ENCODE measurements around the gene ERC2. TPM values are rescaled to one million over a fixed set of nuclear protein-coding genes. Genes with fewer than 3 reads are reported as not detected.

The ERC2 gene
- total and polyA plus RNA-seq, 2 donors (not counting 3 experiments of a cell fraction or from before 2014, with no cell fraction given) = 5.6 to 15.5 TPM

DNA sequence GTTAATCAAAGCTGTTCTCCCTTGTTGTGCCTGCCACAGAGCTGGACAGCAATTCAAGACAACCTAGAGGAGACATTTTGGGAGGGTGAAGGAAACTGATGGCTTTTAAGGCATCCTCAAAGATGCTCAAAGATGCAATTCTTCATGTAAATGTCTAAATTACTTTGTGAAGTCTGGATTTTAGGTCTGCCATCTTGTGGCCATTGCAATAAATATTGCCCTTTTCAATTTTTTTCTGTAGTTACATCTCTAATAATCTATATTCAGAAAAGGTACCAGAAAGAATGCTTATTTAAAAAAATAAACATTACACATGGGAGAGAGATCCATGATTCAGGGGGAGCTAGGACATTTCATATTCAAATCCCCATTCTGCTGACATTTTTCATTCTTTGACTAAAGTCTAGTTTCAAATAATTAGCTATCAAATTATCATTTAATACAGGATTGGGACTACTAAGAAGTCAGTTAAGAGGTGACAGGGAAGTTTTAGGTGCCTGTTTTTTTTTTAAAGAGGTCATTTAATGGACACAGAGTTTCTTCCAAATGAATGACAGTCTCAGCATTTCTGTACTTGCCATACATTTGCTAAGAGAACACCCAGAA, 721.4 kb downstream of the ERC2 start:
- Histone ChIP-seq H3K4me3 (replicated peaks in 1 of 3; ENCODE audit: insufficient read depth in 1 of 3, low read depth in 1 of 3, low read length in 3 of 3) (no peak overlapping the region), H3K36me3 (ENCODE audit: control insufficient read depth in 2 of 2, extremely low read depth in 1 of 2, insufficient read depth in 2 of 2, low read length in 2 of 2) (no peaks in the 10 kb centered on the region), H3K9me1 (replicated peaks; ENCODE audit: control insufficient read depth, extremely low read depth, insufficient read depth, low read length) (no peaks in the 10 kb centered on the region), H3K4me1 (ENCODE audit: control insufficient read depth, extremely low read depth, insufficient read depth, low read length) (no peaks in the 10 kb centered on the region), H2AFZ (ENCODE audit: low read depth, low read length) (no peak overlapping the region), H3K27me3 (ENCODE audit: control insufficient read depth in 2 of 2, insufficient read depth in 2 of 2, low read length in 2 of 2) (no peaks in the 10 kb centered on the region), H3K9me3 (replicated peaks; ENCODE audit: control insufficient read depth, insufficient read depth, low read length) (no peaks in the 10 kb centered on the region), H4K20me1 (replicated peaks; ENCODE audit: control insufficient read depth, extremely low read depth, insufficient read depth, low read length) (no peaks in the 10 kb centered on the region), H3K9ac (replicated peaks; ENCODE audit: extremely low read depth, insufficient read depth, low read length) (no peak overlapping the region), H3K79me2 (ENCODE audit: control insufficient read depth, insufficient read depth, low read length) (no peaks in the 10 kb centered on the region), H3K4me2 (ENCODE audit: insufficient read depth, low read length) (no peak overlapping the region), H3K27ac (ENCODE audit: insufficient read depth, low read depth, low read length) (no peak overlapping the region)
- dilution Hi-C loops (cut with MboI; ENCODE audit: extremely low pct_ligation_motif_present, low sequenced_read_pairs) (no loop called here), intact Hi-C loops (cut with micrococcal nuclease) (loop anchor here (1.0 to 2.0 kb wide), 2 partner anchors 262 to 504 kb away; no protein-coding TSS in a partner anchor)
- ChIA-PET CTCF (interaction anchor here (0.6 to 2.5 kb wide), 10 partner anchors 9 to 1808 kb away, joined by 3 to 15 read pairs (median 6); no protein-coding TSS in a partner anchor), POLR2A (no interaction called here)
- DNase-seq (ENCODE audit: low read depth, low spot score) (peak; percentile 6), FAIRE-seq (no peak)
- TF ChIP-seq JUN (IDR thresholded peaks at IDR 0.05; ENCODE audit: borderline replicate concordance, insufficient read depth, insufficient read length, low read depth) (no peak), CTCF (IDR thresholded peaks at IDR 0.05; ENCODE audit: extremely low read depth in 1 of 2, insufficient read depth in 1 of 2, low read depth in 1 of 2, low read length in 2 of 2) (peak in 1 of 2 donors; percentile 4)
- BruUV-seq (replicated peaks) = no TSS peak

DNA sequence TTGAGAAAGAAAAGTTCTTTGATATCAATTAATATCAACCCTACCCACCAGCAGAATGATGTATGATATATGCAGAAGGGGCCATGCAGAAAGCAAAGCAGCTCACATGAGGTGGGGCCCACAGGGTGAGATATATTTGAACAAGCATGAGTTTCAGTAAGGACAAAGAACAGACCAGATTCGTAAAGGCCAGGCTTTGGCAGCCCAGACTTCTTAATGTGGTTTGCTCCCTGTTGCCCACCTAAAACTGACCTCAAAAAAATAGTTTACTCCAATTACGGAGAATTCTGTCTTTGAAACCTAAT, 725.5 kb downstream of the ERC2 start:
- Histone ChIP-seq H3K4me1 (ENCODE audit: control insufficient read depth, extremely low read depth, insufficient read depth, low read length) (no peaks in the 10 kb centered on the region), H4K20me1 (replicated peaks; ENCODE audit: control insufficient read depth, extremely low read depth, insufficient read depth, low read length) (no peaks in the 10 kb centered on the region), H3K4me2 (ENCODE audit: insufficient read depth, low read length) (no peak overlapping the region), H3K27ac (ENCODE audit: insufficient read depth, low read depth, low read length) (no peak overlapping the region), H3K9me3 (replicated peaks; ENCODE audit: control insufficient read depth, insufficient read depth, low read length) (no peaks in the 10 kb centered on the region), H3K27me3 (ENCODE audit: control insufficient read depth in 2 of 2, insufficient read depth in 2 of 2, low read length in 2 of 2) (no peaks in the 10 kb centered on the region), H2AFZ (ENCODE audit: low read depth, low read length) (no peak overlapping the region), H3K79me2 (ENCODE audit: control insufficient read depth, insufficient read depth, low read length) (no peaks in the 10 kb centered on the region), H3K4me3 (replicated peaks in 1 of 3; ENCODE audit: insufficient read depth in 1 of 3, low read depth in 1 of 3, low read length in 3 of 3) (no peak overlapping the region), H3K36me3 (ENCODE audit: control insufficient read depth in 2 of 2, extremely low read depth in 1 of 2, insufficient read depth in 2 of 2, low read length in 2 of 2) (no peaks in the 10 kb centered on the region), H3K9ac (replicated peaks; ENCODE audit: extremely low read depth, insufficient read depth, low read length) (no peak overlapping the region), H3K9me1 (replicated peaks; ENCODE audit: control insufficient read depth, extremely low read depth, insufficient read depth, low read length) (no peaks in the 10 kb centered on the region)
- DNase-seq (ENCODE audit: low read depth, low spot score) (no peak), FAIRE-seq (no peak)
- no TSS peak for BruUV-seq (replicated peaks)
- POLR2A ChIA-PET = no interaction called here
- CTCF ChIA-PET = interaction anchor here (0.8 to 1.0 kb wide), 3 partner anchors 10 to 15 kb away, joined by 3 read pairs; no protein-coding TSS in a partner anchor
- dilution Hi-C loops (cut with MboI; ENCODE audit: extremely low pct_ligation_motif_present, low sequenced_read_pairs) = no loop called here
- TF ChIP-seq FOS (IDR thresholded peaks at IDR 0.05; ENCODE audit: borderline replicate concordance, insufficient read depth, low read length) = no peak
- TF ChIP-seq JUN (IDR thresholded peaks at IDR 0.05; ENCODE audit: borderline replicate concordance, insufficient read depth, insufficient read length, low read depth) = no peak
- TF ChIP-seq CTCF (IDR thresholded peaks at IDR 0.05; ENCODE audit: extremely low read depth in 1 of 2, insufficient read depth in 1 of 2, low read depth in 1 of 2, low read length in 2 of 2) = no peak
- TF ChIP-seq POLR2AphosphoS5 (IDR thresholded peaks at IDR 0.05; ENCODE audit: insufficient read depth, low read depth, low read length) = no peak
- TF ChIP-seq MYC (IDR thresholded peaks at IDR 0.05; ENCODE audit: low read depth, low read length) = no peak
- no peak for TF ChIP-seq GATA2 (IDR thresholded peaks at IDR 0.05; ENCODE audit: insufficient read depth, insufficient read length, low read depth, low read length)
- no peak for TF ChIP-seq MAX (IDR thresholded peaks at IDR 0.05; ENCODE audit: insufficient read depth, insufficient read length)
- TF ChIP-seq POLR2A (IDR thresholded peaks at IDR 0.05; ENCODE audit: low read depth, low read length) = no peak
- TF ChIP-seq EZH2 (IDR thresholded peaks at IDR 0.05; ENCODE audit: borderline replicate concordance, low read depth, low read length, severe bottlenecking) = no peak
- intact Hi-C loops (cut with micrococcal nuclease) = no loop called here
